Ishikawa (cell line): ENCODE data around the gene SNTG2.

ENCODE experiments used
- CEBPB ChIP-seq: IDR thresholded peaks from 2 replicates; pipeline ENCODE4 v1.6.1; 2012
- CREB1 ChIP-seq: IDR thresholded peaks from 2 replicates; pipeline ENCODE4 v1.6.1; 2012; ENCODE audit warnings: low read depth
- EGR1 ChIP-seq: IDR thresholded peaks from 2 replicates; pipeline ENCODE4 v1.6.1; 2012
- EP300 ChIP-seq: IDR thresholded peaks from 2 replicates; pipeline ENCODE4 v1.6.1; 2012; ENCODE audit warnings: borderline replicate concordance
- FOXM1 ChIP-seq: IDR thresholded peaks from 2 replicates; pipeline ENCODE4 v1.6.1; 2012; ENCODE audit warnings: low read depth, borderline replicate concordance
- NFIC ChIP-seq: IDR thresholded peaks from 2 replicates; pipeline ENCODE4 v1.6.1; 2012
- RAD21 ChIP-seq: IDR thresholded peaks from 2 replicates; pipeline ENCODE4 v1.6.1; 2012; ENCODE audit warnings: low read depth
- TAF1 ChIP-seq: IDR thresholded peaks from 2 replicates; pipeline ENCODE4 v1.6.1; 2012; ENCODE audit warnings: low read depth, mild to moderate bottlenecking
- TCF12 ChIP-seq: IDR thresholded peaks from 2 replicates; pipeline ENCODE4 v1.6.1; 2012; ENCODE audit warnings: low read depth
- TEAD4 ChIP-seq: IDR thresholded peaks from 2 replicates; pipeline ENCODE4 v1.6.1; 2012
- YY1 ChIP-seq: IDR thresholded peaks from 2 replicates; pipeline ENCODE4 v1.6.1; 2012; ENCODE audit warnings: low read depth
- ZBTB7A ChIP-seq: IDR thresholded peaks from 2 replicates; pipeline ENCODE4 v1.6.1; 2012; ENCODE audit warnings: low read depth
- TF ChIP-seq, protein P1 (sequence below): IDR thresholded peaks from 2 replicates; pipeline ENCODE4 v1.6.1; 2012
- TF ChIP-seq, protein P2 (sequence below): IDR thresholded peaks from 2 replicates; pipeline ENCODE4 v1.6.1; 2012
- TF ChIP-seq, protein P3 (sequence below): IDR thresholded peaks from 2 replicates; pipeline ENCODE4 v1.6.1; 2012; ENCODE audit warnings: low read depth, mild to moderate bottlenecking

SNTG2 gene

DNA sequence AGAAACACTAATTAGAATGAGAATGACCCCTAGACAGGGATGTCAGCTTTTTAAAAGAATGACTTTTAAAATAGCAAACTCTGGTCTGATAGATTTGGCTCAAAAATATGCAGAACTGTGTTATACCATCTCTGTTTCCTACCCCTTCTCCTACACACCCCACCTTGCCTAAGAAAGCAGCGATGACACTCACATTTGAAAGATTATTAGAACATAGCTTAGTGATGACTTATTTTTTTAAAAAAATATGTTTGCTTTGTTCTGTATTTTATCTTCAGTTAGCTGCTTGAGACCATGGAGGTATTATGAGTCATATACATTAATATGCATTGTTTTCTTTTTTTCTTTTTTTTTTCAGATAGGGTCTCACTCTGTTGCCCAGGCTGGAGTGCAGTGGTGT is 286.0 kb downstream of the SNTG2 start:
- TF ChIP-seq EGR1: no peak
- TF ChIP-seq CEBPB: no peak

DNA sequence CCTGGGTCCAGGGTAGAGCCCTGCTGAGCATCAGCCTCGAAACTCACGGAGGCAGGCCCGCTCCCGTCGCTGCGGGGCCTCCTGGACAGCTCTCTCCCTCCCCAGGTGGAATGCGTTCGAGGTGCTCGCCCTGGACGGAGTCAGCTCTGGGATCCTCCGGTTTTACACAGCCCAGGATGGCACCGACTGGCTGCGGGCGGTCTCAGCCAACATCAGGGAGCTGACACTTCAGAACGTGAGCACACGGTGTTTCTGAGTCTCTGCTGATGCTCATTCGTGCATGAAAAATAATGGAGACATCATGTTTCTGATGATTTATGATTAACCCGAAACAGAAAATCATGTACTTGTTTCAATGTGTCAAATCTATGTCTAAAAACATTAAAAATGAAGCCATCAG is 287.1 kb downstream of the SNTG2 start:
- TF ChIP-seq, protein P1, sequence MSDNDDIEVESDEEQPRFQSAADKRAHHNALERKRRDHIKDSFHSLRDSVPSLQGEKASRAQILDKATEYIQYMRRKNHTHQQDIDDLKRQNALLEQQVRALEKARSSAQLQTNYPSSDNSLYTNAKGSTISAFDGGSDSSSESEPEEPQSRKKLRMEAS: no peak
- TF ChIP-seq RAD21 (no peak), FOXM1 (no peak), CEBPB (no peak), EGR1 (no peak), NFIC (no peak), TEAD4 (no peak), TCF12 (no peak), YY1 (no peak), EP300 (no peak), TAF1 (no peak), CREB1 (no peak), ZBTB7A (no peak)
- TF ChIP-seq, protein P2, sequence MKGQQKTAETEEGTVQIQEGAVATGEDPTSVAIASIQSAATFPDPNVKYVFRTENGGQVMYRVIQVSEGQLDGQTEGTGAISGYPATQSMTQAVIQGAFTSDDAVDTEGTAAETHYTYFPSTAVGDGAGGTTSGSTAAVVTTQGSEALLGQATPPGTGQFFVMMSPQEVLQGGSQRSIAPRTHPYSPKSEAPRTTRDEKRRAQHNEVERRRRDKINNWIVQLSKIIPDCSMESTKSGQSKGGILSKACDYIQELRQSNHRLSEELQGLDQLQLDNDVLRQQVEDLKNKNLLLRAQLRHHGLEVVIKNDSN: no peak
- TF ChIP-seq, protein P3, sequence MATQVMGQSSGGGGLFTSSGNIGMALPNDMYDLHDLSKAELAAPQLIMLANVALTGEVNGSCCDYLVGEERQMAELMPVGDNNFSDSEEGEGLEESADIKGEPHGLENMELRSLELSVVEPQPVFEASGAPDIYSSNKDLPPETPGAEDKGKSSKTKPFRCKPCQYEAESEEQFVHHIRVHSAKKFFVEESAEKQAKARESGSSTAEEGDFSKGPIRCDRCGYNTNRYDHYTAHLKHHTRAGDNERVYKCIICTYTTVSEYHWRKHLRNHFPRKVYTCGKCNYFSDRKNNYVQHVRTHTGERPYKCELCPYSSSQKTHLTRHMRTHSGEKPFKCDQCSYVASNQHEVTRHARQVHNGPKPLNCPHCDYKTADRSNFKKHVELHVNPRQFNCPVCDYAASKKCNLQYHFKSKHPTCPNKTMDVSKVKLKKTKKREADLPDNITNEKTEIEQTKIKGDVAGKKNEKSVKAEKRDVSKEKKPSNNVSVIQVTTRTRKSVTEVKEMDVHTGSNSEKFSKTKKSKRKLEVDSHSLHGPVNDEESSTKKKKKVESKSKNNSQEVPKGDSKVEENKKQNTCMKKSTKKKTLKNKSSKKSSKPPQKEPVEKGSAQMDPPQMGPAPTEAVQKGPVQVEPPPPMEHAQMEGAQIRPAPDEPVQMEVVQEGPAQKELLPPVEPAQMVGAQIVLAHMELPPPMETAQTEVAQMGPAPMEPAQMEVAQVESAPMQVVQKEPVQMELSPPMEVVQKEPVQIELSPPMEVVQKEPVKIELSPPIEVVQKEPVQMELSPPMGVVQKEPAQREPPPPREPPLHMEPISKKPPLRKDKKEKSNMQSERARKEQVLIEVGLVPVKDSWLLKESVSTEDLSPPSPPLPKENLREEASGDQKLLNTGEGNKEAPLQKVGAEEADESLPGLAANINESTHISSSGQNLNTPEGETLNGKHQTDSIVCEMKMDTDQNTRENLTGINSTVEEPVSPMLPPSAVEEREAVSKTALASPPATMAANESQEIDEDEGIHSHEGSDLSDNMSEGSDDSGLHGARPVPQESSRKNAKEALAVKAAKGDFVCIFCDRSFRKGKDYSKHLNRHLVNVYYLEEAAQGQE: no peak

DNA sequence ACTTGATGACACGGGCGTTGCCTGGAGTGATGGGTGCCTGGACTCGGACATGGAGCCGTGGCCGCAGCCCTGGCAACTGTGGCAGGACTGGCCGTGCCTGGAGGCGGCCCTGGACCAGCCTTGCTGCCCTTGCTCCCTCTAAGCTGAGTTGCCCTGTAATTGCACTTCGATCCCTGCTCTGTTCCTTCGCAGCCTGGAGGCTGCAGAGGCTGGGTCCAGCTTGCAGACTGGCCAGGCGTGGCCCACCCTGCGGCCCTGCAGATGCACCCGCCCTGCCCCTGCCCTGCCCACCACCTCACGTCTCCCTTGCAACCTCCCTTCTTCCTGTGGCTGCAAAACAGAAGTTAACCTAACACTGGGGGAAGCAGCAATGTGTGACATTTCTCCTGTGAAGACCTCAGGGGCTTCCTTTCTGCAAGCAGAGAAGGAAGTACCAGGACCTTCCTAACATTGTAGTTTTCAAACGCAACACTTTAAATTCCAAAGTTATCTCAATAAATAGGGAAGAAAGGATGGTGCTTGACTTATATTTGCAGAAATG is 288.0 kb downstream of the SNTG2 start:
- TF ChIP-seq, protein P1: no peak
- no peak for TF ChIP-seq RAD21
- no peak for TF ChIP-seq FOXM1

DNA sequence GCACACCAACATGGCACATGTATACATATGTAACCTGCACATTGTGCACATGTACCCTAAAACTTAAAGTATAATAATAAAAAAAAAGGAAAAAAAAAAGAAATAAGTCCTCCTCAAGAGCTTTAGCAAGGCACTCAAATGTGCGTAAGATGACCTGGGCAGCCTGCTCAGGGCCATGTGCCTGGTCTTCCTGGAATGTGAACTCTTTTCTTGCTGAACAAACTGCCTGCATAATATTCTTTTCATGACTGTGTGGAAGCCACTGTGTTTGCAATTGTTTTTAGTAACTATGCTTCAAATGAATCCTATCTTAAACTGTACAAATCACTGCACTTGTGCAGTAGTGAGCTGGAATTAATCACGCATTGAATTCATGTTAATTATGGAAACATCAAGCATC is 294.5 kb downstream of the SNTG2 start:
- TF ChIP-seq, protein P1: no peak
- TF ChIP-seq EGR1: no peak
- no peak for TF ChIP-seq YY1
- TF ChIP-seq, protein P2: no peak
- TF ChIP-seq NFIC: no peak
- TF ChIP-seq FOXM1: no peak
- TF ChIP-seq EP300: no peak
- TF ChIP-seq RAD21: no peak
- no peak for TF ChIP-seq TEAD4
- TF ChIP-seq, protein P3: no peak
- TF ChIP-seq CEBPB: no peak
- TF ChIP-seq TCF12: no peak
- TF ChIP-seq CREB1: no peak
- no peak for TF ChIP-seq TAF1
- TF ChIP-seq ZBTB7A: no peak

DNA sequence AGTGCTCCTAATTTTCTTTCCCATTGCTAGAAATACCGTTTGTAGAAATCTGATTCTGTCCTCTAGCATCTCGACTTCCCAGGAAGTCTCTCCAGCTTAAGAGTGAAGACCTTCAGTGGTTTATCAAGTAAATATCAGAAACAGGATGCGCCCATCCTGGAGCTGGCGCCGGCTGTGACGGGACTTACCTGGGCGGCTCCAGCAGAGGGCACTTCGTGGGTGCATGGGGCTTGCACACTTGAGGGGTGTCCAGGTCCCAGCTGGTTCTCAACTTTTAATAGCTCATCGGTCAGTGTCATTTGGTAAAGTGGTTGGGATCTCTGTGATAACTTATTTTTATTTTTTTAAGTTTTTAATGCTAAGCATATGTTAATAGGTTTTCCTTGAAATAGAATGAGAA is 295.6 kb downstream of the SNTG2 start:
- TF ChIP-seq TCF12 (no peak), TAF1 (no peak), EP300 (no peak), FOXM1 (no peak)
- TF ChIP-seq, protein P1: no peak
- TF ChIP-seq, protein P2: no peak

DNA sequence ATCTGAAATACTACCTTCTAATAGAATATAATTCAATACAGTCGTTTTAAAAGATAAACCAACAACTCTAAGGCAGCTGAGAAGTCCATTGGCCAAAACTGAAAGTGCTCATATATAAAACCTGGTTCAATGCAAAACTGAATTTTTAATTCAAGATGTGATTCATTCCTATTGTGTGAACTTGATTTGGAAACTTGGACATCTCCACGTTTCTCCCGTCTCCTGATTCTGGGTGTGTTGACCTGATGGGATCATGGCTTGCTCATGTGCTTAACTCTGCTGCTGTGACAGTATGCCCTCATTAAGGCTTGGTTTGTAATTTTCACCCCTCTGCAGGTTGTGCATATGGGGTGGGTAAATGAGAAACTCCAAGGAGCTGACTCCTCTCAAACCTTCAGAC is 296.3 kb downstream of the SNTG2 start:
- TF ChIP-seq CEBPB (no peak), RAD21 (no peak), ZBTB7A (no peak), YY1 (no peak), CREB1 (no peak), EP300 (no peak), NFIC (no peak), FOXM1 (no peak), TEAD4 (no peak), EGR1 (no peak), TCF12 (no peak), TAF1 (no peak)
- TF ChIP-seq, protein P2: no peak
- TF ChIP-seq, protein P3: no peak
- TF ChIP-seq, protein P1: no peak
